HG03457 (cell line): ENCODE results near the gene KMT2D.

ENCODE experiments used
- ATAC-seq: cut with Tn5 transposase; IDR thresholded peaks from one replicate; pipeline ENCODE4 v1.9.1; 2021; ENCODE audit warnings: moderate number of reproducible peaks; ENCODE audit not compliant: unreplicated experiment

Gene KMT2D

DNA sequence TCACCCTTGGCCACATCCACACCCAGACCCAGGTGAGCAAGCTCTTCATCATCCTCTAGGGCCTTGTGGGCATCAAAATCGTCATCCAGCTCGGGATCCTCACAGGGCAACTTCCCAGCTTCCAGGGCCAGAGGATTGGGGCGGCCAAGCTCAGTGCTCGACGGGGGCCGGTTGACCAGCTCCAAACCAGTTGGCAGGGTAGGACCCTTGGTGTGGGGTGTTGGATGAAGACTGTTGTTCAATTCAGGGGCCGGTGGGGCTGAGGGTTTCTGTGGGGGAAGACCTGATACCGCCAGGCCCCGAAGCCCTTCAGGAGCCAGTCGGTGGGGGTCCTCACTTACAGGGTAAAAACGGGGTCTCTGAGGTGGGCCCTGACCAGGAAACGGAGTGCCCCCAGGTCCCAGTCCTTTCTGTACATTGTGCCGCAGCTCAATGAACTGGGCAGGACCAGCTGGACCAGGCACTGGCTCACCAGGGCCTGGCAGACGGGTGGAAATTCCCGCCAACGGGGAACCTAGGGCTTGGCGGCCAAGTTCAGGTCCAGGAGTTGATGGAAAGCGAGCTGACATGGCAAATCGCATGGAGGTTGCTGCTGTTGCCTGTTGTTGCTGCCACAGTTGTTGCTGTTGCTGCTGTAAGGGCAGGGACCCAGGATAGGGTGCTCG lies 22.2 kb downstream of the KMT2D start:
- ATAC-seq, result no peak

DNA sequence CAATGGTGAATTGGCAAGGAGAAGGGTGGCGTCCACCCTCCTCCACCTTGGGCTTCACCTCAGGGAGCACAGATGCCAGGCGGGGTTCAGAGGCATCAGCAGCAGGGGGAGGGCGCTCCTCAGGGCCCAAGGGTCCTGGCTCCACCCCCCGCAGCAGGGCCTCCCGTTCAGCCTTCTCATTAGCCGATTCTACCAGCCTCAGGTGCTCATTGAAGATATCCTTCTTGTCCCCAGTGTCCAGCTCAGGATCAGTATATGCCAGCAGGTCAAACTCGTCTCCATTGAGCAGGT lies 22.7 kb downstream of the KMT2D start:
- no peak for ATAC-seq

DNA sequence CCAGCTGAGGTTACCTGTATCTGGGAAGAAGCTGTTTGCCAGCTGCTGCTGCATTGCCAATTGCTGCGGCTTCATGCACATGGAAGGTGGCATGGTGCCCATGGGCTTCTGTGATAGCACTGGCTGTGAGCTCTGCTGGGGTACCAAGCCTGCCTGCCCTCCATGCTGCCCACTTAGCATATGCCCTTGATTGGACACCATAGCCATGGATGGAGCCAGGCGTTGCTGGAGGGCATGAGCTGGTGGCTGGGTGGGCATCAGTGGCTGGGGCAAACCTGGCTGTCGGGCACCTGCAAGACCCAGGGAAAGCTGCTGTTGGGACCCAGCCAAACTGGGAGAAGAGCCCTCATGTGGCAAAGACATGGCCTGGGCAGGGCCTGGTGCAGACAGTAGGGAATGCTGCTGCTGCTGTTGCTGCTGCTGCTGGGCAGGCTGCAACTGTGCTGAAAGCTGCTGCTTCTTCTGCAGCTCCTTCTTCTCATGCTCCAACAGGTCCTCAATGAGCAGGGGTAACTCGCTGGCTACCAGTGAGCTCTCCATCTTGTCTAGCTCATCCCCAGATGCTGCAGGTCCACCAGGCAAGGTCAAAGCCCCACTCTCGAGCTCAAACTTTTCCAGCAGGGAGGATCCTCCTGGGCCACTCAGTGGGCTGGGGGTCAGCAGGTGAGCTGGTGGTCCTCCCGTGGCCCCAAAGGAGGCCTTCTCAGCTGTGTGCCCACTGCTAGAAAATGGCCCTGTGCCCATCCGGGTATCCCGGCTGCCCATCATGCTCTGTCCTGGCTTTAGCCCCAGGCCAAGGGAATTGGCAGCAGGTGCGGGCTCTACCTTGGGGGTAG lies 23.3 kb downstream of the KMT2D start:
- ATAC-seq, result no peak

DNA sequence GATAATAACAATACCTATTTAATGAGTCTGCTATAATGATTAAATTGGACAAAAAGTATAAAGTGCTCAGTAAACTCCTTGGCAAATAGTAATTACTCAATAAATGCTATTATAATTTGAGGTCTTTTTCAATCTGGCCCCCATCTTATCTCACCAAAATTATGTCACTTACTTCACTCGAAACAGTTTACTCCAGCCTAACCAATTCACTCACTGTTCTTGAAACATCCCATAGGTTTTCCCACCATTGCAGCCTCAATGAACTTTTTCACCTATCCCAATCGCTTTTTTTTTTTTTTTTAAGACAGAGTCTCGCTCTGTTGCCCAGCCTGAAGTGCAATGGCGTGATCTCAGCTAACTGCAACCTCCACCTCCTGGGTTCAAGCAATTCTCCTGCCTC lies 24.6 kb downstream of the KMT2D start:
- ATAC-seq, result no peak

DNA sequence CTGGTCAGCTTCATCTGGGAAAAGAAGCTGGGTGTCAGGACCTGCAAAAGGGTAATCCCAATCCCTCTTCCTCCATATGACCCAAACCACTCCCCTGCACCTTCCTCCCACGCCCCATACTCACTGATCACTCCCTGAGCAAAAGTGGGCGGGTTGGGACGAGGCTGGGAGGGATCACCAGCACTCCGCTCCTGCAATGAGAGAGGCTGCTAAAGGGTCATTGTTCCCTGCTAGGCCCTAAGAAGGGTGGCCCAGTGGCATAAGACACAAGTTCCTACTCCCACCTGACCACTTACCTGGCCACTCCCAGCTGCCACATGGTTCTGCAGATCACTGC lies 26.3 kb downstream of the KMT2D start:
- no peak for ATAC-seq

DNA sequence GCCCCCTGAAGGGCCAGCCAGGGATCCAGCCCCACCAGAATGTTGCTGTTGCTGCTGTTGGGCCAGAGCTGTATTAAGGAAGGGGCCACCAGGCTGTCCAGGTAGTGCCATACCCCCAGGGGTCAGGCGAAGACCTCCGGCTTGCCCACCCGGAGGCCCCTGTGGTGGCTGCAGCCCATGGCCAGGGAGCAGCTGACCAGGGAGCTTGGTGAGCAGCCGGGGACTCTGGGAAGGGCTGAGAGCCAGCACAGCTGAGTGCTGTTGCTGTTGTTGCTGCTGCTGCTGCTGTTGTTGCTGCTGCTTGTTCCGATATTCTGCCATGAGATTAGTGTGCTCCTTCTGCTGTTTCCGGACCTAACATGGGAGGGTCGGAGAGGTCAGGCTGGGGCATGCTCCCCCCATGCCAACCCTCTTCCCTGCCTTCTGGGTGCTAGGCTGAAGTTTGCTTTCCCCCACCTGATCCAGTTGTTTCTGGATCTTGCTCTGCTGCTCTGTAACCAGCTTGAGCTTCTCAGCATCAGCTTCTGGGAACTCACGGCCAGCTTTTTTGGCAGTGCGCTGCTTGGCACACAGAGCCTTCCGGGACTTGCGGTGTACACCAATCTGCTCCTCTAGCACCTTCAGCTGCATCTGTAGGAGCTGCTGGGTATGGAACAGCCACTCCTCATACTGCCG lies 26.8 kb downstream of the KMT2D start:
- no peak for ATAC-seq

DNA sequence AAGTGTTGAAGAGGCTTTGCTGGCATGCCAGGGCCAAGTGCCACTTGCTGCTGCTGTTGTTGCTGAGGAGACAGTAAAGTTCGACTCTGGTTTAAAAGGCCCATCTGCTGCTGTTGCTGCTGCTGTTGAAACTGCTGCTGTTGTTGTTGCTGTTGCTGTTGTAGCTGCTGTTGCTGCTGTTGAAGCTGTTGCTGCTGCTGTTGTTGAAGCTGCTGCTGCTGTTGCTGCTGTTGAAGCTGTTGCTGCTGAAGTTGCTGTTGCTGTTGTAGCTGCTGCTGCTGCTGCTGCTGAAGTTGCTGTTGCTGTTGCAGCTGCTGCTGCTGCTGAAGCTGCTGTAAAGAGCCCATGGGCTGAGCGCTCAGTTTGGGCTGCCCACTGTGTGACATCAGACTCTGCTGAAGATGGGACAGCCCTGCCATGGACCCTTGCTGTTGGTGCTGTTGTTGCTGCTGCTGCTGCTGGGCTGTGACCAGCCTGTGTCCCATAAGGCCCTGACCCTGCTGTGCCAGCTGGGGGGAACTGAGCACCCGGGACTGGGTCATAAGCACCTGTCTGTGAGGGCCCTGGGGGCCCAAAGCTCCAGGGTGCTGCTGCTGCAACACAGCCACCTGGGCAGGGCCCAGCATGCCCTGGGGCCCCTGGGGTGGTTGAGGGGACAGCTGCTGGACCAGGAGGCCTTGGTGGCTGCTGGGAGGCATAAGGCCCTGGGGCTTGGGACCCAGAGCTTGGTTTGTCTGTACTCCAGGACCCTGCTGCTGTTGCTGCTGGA lies 27.7 kb downstream of the KMT2D start:
- ATAC-seq, result no peak

DNA sequence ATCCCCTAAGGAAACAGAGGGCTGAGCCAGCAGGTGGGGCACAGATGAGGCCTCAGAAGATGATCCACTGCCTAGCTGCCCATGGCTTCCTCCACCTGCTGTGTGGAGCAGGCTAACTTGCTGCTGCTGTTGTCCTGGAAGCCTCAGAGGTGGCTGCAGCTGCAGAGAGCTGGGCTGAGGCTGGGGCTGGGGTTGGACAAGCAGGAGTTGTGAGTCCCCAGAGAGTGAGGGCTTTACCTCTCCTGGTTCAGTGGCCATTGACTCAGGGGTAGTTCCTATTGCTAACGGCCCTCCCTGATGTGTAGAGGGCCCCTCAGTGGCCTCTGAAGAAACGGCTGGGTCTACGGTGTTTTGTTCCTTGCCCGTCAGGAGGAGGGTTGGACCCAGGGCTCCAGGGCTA lies 28.3 kb downstream of the KMT2D start:
- ATAC-seq, result no peak

DNA sequence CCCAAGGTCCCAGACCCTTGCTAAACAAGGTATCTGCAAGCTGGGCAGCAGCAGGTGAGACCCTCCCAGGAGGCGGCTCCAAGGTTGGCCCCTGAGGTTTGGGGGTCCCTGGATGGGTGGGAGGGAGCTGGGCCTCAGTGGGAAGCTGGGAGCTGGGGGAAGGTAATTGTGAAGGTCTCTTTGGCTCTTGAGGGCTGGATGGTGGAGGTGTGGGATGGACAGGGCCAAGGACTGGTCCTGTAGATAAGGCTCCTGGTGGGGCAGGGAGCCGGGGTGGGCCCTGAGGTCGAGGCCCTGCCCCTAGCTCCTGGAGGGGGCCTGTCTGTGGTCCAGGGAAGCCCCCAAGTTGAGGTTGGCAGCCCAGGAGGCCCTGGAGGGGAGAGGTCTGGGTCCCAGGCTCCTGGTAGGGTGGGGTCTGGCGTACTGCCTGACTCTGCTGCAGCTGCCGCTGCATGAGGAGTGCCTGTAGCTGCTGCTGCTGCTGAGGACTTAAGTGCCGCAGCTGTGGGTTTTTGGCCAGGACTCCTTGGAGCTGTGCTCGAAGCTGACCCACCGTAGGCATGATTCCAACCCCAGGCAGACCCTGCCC lies 28.9 kb downstream of the KMT2D start:
- no peak for ATAC-seq

DNA sequence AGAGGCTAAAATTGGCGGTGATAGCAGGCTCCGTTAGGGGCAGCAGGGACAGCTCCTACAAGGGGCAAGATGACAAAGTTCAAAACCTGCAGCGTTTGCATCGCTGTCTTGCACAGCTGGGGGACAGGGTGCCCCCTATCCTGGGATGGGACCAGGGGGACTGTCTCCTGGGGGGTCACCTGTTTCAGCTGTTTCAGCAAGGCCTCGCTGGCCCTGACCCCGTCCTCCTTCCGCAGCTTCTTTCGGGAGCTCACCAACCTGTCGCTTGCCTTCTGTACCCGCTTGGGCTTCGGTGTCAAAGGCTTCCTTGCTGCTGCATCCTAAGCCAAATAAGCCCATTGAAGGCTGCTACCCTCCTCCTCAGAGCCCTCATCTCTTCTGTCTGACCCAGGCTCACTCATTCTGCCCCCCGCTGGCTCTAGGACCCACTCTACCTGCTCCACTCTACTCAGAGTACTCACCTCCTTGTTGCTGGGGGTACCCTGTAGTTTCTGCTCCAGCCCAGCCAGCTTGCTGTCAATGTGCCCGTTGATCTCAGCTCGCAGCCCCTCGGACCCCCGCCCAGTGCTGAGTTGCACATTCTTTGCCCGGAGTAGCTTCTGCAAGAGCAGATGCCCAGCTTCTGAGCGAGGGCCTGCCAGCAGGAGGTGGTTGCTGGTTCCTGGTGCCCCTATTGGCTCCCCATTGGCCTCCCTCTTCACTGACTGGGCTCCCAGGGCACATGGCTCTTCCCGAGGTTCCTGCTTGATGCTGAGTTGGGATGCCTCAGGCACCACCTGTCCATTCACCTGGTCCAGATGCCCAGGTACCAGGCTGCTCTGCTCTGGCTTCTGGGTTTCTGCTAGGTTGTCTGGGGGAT lies 29.7 kb downstream of the KMT2D start:
- ATAC-seq, result no peak

DNA sequence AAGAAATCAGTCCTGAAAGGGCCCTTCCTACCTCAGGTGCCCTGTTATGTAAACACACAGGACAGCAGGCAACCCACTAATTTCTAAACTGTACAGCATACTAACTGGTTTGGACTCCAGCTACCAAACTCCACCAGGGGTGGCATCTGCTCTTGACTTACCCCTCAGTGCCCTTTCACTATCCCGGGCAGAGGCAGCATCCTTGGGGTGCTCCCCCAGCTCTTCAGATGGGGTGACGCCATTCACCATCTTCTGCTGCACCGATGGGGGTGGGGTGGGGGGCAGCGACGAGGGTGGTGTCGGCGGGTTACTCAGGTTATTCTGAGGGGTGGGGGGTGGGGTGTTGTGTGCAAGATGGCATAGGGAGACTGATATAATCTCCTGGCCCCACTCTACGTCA lies 30.5 kb downstream of the KMT2D start:
- ATAC-seq, result no peak

DNA sequence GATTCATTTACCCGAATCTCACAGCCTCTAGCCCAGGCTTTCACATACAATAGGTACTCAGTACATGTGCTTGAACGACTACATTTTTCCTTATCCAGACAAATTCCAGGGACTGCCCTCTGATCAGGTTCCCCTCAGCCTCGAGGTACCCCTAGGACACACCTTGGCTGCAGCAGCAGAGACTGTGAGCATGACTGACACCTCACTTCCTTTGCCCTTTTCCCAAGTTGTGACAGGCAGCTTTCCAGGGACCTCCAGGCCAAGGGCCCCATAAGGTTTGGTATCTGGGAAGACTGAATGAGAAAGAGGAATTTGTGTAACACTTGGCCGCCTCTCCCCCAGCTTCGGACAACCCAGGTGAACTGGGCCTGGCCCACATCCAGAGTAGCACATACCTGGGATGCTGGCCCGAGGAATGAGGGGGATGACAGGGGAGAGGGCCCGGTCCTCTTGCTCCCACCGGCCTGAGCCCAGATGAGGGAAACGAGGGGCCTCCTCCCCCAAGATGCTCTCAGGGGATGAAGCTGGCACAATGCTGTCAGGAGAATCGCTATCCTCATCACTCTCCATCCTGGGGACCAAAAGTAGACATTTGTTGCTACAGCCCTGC lies 31.8 kb downstream of the KMT2D start:
- no peak for ATAC-seq

DNA sequence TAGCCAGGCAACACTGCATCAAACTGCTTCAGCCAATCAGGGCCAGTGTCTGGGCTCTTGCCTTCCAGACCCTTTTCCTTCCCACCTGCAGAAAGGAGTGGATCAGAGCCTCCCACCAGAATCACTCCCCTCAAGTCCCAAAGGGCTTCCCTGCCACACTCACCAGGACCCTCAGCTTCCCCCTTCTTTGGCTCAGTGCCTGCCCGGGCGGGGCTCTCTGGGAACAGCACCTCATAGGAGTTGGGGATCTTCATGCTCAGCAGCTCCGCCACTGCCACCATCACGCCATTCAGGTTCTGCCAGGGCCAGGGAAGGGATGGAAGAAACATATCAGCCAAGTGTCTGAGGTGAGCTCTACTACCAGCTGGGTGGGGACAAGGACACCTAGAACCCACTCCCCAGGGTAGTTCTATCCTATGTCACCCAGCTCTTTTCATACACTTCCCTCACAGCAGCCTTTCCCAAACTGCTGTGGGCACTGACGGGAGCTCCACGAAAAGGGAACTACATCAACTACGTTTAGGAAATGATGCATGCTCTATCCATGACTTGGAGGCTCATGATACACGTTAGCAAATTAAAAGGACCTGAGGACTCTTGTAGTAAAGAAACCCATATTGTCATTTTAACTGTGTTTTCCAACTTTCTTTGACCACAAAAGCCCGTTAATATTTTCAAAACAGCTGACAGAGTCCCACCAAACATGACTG lies 32.6 kb downstream of the KMT2D start:
- no peak for ATAC-seq

DNA sequence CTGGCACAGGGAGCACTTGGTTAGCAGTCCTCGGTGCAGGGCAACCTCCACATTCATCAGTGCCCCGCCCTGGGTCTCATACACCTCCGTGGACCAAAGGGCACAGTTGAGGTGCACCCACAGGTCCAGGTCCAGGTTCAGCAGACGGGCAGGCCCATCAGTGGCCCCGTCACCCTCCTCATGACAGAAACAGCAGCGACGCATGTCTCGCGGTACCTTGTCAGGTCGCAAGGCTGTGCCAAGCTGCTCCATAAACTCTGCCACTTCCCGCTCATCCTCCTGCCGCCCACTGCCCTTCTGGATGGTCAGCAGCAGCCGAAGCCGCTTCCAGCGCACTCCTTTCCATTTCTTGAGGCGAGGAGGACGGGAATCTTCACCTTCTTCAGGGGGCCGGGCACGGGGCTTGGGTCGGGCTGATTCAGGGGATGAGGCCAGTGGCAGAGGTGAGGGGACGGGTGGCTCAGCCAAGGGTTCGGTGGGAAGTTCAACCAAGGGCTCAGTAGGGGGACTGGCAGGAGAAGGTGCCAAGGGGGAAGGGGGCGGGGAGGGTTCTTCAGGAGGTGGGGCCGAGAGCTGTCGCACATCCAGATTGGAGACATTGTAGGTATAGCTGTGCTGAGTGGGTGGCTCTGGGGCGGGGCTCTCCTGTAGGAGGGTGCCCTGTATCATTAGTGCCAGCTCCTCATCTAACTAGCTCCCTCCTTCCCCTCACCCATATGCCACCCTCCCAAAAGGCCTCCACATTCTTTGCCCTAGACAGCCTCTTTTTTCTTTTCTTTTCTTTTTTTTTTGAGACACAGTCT lies 33.7 kb downstream of the KMT2D start:
- no peak for ATAC-seq

DNA sequence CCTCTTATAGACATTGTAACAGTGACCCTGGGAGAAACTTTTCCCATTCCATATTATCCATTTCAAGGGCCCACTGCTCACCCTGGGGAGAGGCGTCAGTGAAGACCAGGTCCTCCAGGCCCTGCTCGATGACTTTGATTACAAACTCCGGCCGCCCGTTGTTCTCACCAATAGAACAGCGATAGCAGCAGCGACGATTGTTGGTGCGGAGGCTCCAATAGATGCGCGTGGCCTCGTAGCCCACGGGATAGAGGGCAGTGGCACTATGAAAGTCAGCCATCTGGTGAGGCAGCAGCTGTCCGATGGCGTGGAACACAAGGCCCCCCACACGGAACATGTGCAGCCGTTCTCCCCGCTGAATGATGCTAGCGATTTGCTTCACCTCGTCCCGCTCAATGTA lies 34.5 kb downstream of the KMT2D start:
- no peak for ATAC-seq

DNA sequence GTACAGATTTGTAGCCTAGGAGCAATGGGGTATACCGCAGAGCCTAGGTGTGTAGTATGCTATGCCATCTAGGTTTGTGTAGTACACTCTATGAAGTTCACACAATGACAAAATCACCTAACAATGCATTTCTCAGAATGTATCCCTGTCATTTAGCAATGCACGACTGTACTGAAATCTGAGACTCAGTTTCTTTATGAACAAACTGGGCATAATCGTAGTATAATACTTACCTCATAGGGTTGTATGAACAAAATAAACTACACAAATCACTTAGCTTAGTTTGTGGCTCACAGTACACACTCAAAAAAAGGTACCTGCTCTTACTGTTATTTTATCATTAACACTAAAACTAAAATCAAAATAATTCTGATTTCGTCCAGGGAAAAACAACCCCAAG lies 35.1 kb downstream of the KMT2D start:
- no peak for ATAC-seq

DNA sequence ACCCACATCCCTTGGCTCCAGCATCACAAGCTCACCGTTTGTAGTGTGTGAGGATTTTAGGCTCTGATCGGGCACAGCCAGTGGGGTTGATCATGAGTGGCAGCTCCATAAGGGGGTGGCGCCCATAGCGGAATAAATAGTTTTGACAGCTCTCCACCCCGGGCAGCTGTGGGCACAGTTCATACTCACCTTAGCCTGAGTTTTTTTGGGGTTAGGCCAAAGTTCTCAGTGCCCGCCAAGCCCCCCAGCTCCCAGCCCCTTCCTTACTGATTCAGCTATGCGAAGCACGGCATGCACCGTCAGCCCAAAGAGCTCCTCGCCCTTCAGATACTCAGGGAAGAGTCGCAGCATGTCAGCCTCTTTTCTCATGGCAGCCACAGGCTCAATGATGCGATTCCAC lies 36.1 kb downstream of the KMT2D start:
- no peak for ATAC-seq

DNA sequence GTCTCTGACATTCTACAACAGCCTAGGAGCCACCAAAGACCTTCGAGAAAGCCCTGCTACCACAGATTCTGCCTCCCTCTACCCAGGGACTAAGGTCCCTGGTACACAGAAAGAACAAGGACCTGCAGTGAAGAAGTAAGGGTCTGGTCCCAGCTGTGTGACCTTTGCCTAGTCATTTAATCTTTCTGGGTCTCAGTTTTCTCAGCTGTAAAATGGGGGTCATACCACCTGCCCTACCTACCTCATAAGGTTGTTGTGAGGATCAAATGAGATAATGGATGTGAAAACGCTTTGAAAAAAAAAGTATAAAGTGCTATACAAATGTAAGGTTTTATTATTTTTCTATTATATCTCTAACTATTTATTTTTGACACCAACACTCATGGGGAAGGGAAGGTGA lies 36.8 kb downstream of the KMT2D start:
- ATAC-seq, result no peak
